ENCODE results near the gene KIF25.

- TF ChIP-seq TCF12 (IDR thresholded peaks at IDR 0.05; ENCODE audit: low read depth) = no peak
- TF ChIP-seq RAD21 (IDR thresholded peaks at IDR 0.05; ENCODE audit: low read depth) = no peak
Measured at GRCh38 chr6:167978607-167979006, 18.9 kb upstream of the KIF25 start.

Measured in Ishikawa (cell line).